AG04450 (cell line): ENCODE results near the gene BSN. TPM values are rescaled to one million over a fixed set of nuclear protein-coding genes. Genes with fewer than 3 reads are reported as not detected.
A peak's percentile ranks its signal among the peaks of the same experiment; 100 is the strongest.

Source experiments
- CTCF ChIA-PET: fragments of 300-600, 350-600 bp; formaldehyde crosslinking; extraction: SDS; loops from one replicate; lab custom pipeline; 2022; ENCODE audit warnings: antibody characterized with exemption, inconsistent platforms; lab: Charles Lee
- POLR2A ChIA-PET: fragments of 350-600 bp; formaldehyde crosslinking; extraction: SDS; loops from one replicate; lab custom pipeline; 2021; ENCODE audit warnings: antibody characterized with exemption, inconsistent platforms; lab: Yijun Ruan, JAX
- DNase-seq: peaks from one replicate; pipeline ENCODE4 v3.0.0-alpha.2; 2011; ENCODE audit warnings: low read depth, low spot score
- H3K27ac ChIP-seq: one replicate; pipeline ENCODE4 v1.5.1; 2012; ENCODE audit warnings: low read depth, low read length, control low read depth
- H3K27me3 ChIP-seq: one replicate; pipeline ENCODE4 v1.6.0; 2012; ENCODE audit warnings: low read length; ENCODE audit not compliant: control insufficient read depth, insufficient read depth
- H3K4me3 ChIP-seq: 2 replicates; pipeline ENCODE4 v1.5.1; 2011; ENCODE audit warnings: mild to moderate bottlenecking, low read depth, low read length, control low read depth
- H3K9me3 ChIP-seq: 2 replicates; pipeline ENCODE4 v1.5.1; 2012; ENCODE audit warnings: low read length; ENCODE audit not compliant: control insufficient read depth, insufficient read depth
- CTCF ChIP-seq: IDR thresholded peaks from 2 replicates; pipeline ENCODE4 v1.5.1; 2011; ENCODE audit warnings: low read depth, low read length, control low read depth, inconsistent platforms
- polyA plus RNA-seq: library from polyadenylated mRNA; depleted of rRNA; stranded (reverse); fragments of >200 nt; gene quantifications from 2 replicates; pipeline ENCODE4 v1.2.3, GENCODE V29; 2011

BSN gene
- polyA plus RNA-seq, 1 experiment = not detected

- POLR2A ChIA-PET = no interaction called here
- CTCF ChIA-PET = interaction anchor here (1.3 kb wide), 1 partner anchor 58 kb away, joined by 3 read pairs; no protein-coding TSS in a partner anchor
- peaks cover 5% of the 10 kb centered on the region for H3K27me3 ChIP-seq
- DNase-seq = no peak
- no peak overlapping the region for H3K4me3 ChIP-seq
- peaks cover 5% of the 10 kb centered on the region; the same call in 1 of the 2 replicates for H3K9me3 ChIP-seq
- H3K27ac ChIP-seq = no peak overlapping the region
- no peak for TF ChIP-seq CTCF
These were observed 57.4 kb downstream of the BSN start for GRCh38 chr3:49611719-49612118.

- Histone ChIP-seq H3K4me3 (no peak overlapping the region), H3K9me3 (peaks cover 5% of the 10 kb centered on the region; the same call in 1 of the 2 replicates), H3K27ac (no peak overlapping the region), H3K27me3 (peaks cover 4% of the 10 kb centered on the region)
- ChIA-PET CTCF (interaction anchor here (1.5 kb wide), 1 partner anchor 75 kb away, joined by 5 read pairs; no protein-coding TSS in a partner anchor), POLR2A (no interaction called here)
- DNase-seq = no peak
- no peak for TF ChIP-seq CTCF
These were observed 60.7 kb downstream of the BSN start for GRCh38 chr3:49614936-49615335.

GRCh38 chr3:49616061-49616460, 61.8 kb downstream of the BSN start:
- H3K27ac ChIP-seq = no peak overlapping the region
- H3K4me3 ChIP-seq = no peak overlapping the region
- ChIA-PET POLR2A (interaction anchor here (0.6 kb wide), 1 partner anchor 285 kb away, joined by 3 read pairs; no protein-coding TSS in a partner anchor), CTCF (no interaction called here)
- TF ChIP-seq CTCF = no peak
- no peak for DNase-seq
- H3K9me3 ChIP-seq = peaks cover 5% of the 10 kb centered on the region; the same call in 1 of the 2 replicates
- H3K27me3 ChIP-seq = peaks cover 8% of the 10 kb centered on the region

GRCh38 chr3:49616491-49616941, 62.2 kb downstream of the BSN start:
- Histone ChIP-seq H3K27ac (peak overlapping the region; percentile 47), H3K27me3 (peaks cover 10% of the 10 kb centered on the region), H3K9me3 (peaks cover 5% of the 10 kb centered on the region; the same call in 1 of the 2 replicates), H3K4me3 (no peak overlapping the region)
- ChIA-PET POLR2A (interaction anchor here (0.6 kb wide), 1 partner anchor 285 kb away, joined by 3 read pairs; no protein-coding TSS in a partner anchor), CTCF (interaction anchor here (0.6 kb wide), 1 partner anchor 405 kb away, joined by 5 read pairs; no protein-coding TSS in a partner anchor)
- DNase-seq = no peak
- TF ChIP-seq CTCF = no peak

- ChIA-PET CTCF (interaction anchor here (0.6 kb wide), 1 partner anchor 406 kb away, joined by 5 read pairs; no protein-coding TSS in a partner anchor), POLR2A (no interaction called here)
- no peak for DNase-seq
- no peak overlapping the region for H3K27ac ChIP-seq
- H3K4me3 ChIP-seq = no peak overlapping the region
- peaks cover 15% of the 10 kb centered on the region for H3K27me3 ChIP-seq
- no peak for TF ChIP-seq CTCF
- H3K9me3 ChIP-seq = peaks cover 3% of the 10 kb centered on the region; the same call in 1 of the 2 replicates
These were observed 63.2 kb downstream of the BSN start for GRCh38 chr3:49617390-49618013.
